H1 (cell line): ENCODE results near the gene WBP1. TPM values are rescaled to one million over a fixed set of nuclear protein-coding genes. Genes with fewer than 3 reads are reported as not detected.

Experiments used
- ATF2 ChIP-seq: IDR thresholded peaks from 2 replicates; pipeline ENCODE4 v1.6.1; 2012; ENCODE audit warnings: low read length, inconsistent platforms
- CHD7 ChIP-seq: fragments of 300-600 bp; sonication (generic); IDR thresholded peaks from 2 replicates; pipeline ENCODE4 v1.7.1; 2012; ENCODE audit warnings: low read length, moderate library complexity, mild to moderate bottlenecking, inconsistent platforms; ENCODE audit not compliant: insufficient replicate concordance
- CREB1 ChIP-seq: IDR thresholded peaks from 2 replicates; pipeline ENCODE4 v1.6.1; 2012; ENCODE audit warnings: inconsistent platforms
- GTF2F1 ChIP-seq: IDR thresholded peaks from 2 replicates; pipeline ENCODE4 v1.6.1; 2012; ENCODE audit warnings: low read depth, low read length, improper control_type of control experiment, borderline replicate concordance
- RXRA ChIP-seq: IDR thresholded peaks from 2 replicates; pipeline ENCODE4 v1.6.1; 2011; ENCODE audit warnings: low read depth, mild to moderate bottlenecking, low read length, moderate library complexity; ENCODE audit not compliant: insufficient read depth
- SIRT6 ChIP-seq: IDR thresholded peaks from one replicate; pipeline ENCODE4 v1.7.1; 2012; ENCODE audit warnings: low read length, inconsistent platforms
- TAF7 ChIP-seq: optimal IDR thresholded peaks from 2 replicates; pipeline ENCODE3; 2011; ENCODE audit warnings: low read depth, mild to moderate bottlenecking, inconsistent platforms, low read length, moderate library complexity, borderline replicate concordance
- TCF12 ChIP-seq: IDR thresholded peaks from 2 replicates; pipeline ENCODE4 v1.6.1; 2011; ENCODE audit warnings: low read depth, mild to moderate bottlenecking, low read length
- polyA plus RNA-seq, 7 experiments: library from polyadenylated mRNA; depleted of rRNA in 3 of 7; stranded (reverse) in 5 of 7; unstranded in 2 of 7; fragments of >200 nt in 5 of 7; fragments of 200-250 nt in 2 of 7; gene quantifications; 1 replicate in 5 of 7; 2 replicates in 1 of 7; 4 replicates in 1 of 7; pipeline versions ENCODE4 v1.2.1 to v1.2.3, GENCODE V29; 2011 to 2013; ENCODE audit warnings: missing spikeins in 2 of 7, mixed read lengths in 2 of 7
- total RNA-seq: library from RNA; stranded (reverse); fragmentation: NEBNext Ultra II Directional; extraction: Animal tissue kit (Norgen Biotek cat#: 25700); gene quantifications from 2 replicates; pipeline ENCODE4 v1.2.1, GENCODE V29; 2021

WBP1 gene
- total and polyA plus RNA-seq, 2 of the 8 experiments (the other 6 are each of a cell fraction or from before 2014, with no cell fraction given) = 57.2 to 190 TPM

- TF ChIP-seq CHD7 (no peak), TAF7 (peak; percentile 57), CREB1 (0 out of 2 replicates have a peak, but pooled peaks have one; percentile 13), GTF2F1 (no peak), TCF12 (0 out of 2 replicates have a peak, but pooled peaks have one; percentile 13), ATF2 (0 out of 2 replicates have a peak, but pooled peaks have one; percentile 55), RXRA (no peak), SIRT6 (no peak)
These were observed 17.7 kb upstream of the WBP1 start (continued) for GRCh38 chr2:74440378-74441169.
